Measurements from ENCODE around the gene ZNF318.
"Not testable (repeated sequence)": the region's sequence is repeated elsewhere in the genome, so short reads cannot be mapped to it uniquely, and the experiment has no call there.

Gene ZNF318

DNA sequence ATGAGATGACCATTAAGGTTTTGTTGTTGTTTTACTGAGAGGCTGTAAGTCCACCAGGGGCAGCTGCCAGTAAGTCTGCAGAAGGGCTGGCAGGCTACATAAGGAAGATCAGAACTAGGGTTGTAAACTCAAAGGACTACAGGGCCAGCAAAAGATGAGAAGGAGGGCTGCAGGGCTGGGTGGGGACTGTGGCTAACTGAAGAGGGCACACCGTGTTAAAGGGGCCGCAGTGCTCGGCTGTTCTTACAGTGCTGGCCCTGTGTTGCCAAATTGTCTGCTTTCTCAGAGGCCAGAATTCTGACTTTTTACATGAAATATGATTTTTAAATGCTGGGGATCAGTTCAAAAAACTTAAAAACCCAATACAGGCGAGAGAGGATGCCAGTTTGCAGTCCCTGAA, 25.5 kb upstream of the ZNF318 start:
- H3K4me3 ChIP-seq (ENCODE audit: low read depth, low read length): no peak overlapping the region

GRCh38 chr6:43393602-43394001, 24.2 kb upstream of the ZNF318 start:
- no peak for TF ChIP-seq CTCF (IDR thresholded peaks at IDR 0.05; ENCODE audit: control insufficient read depth, extremely low read depth, insufficient read depth)
- no peak overlapping the region for H3K4me3 ChIP-seq (ENCODE audit: low read depth, low read length)
- no peak for DNase-seq (ENCODE audit: low read depth)

More for the DNA sequence above, 25.5 kb upstream of the ZNF318 start:
- TF ChIP-seq CTCF (IDR thresholded peaks at IDR 0.05; ENCODE audit: control insufficient read depth, extremely low read depth, insufficient read depth): no peak
- no peak for DNase-seq (ENCODE audit: low read depth)

GRCh38 chr6:43393133-43393532, 23.7 kb upstream of the ZNF318 start:
- not testable (repeated sequence) for DNase-seq (ENCODE audit: low read depth); H3K4me3 ChIP-seq (ENCODE audit: low read depth, low read length)

DNA sequence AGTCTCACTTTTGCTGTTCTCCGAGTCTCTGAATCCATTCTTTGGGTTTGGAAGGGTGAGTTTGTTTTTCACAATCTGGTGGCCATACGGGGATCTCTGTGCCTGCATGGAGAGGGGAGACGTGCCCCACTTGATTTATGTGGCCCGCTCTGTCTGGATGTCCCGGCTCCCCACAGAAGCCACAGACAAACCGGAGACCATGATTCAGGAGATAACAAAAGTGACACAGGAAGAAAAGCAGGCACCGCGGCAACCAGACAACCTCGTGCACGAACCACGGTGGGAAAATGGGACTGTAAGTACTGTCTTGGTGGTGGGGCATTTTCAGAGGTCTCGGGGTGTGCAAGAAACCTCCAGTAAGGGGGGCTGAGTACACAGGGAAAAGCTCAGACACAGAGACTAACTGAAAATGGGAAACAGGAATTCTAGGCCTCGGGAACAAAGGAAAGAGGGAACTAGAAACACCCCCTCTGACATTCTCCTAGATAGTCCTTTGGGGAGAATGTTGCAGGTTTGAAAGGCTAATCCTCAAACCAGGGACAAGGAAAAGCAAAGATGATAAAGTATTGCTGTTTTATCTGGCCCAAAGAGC, 22.1 kb upstream of the ZNF318 start:
- no peak for TF ChIP-seq CTCF (IDR thresholded peaks at IDR 0.05; ENCODE audit: control insufficient read depth, extremely low read depth, insufficient read depth)
- no peak for DNase-seq (ENCODE audit: low read depth)
- no peak overlapping the region for H3K4me3 ChIP-seq (ENCODE audit: low read depth, low read length)

DNA sequence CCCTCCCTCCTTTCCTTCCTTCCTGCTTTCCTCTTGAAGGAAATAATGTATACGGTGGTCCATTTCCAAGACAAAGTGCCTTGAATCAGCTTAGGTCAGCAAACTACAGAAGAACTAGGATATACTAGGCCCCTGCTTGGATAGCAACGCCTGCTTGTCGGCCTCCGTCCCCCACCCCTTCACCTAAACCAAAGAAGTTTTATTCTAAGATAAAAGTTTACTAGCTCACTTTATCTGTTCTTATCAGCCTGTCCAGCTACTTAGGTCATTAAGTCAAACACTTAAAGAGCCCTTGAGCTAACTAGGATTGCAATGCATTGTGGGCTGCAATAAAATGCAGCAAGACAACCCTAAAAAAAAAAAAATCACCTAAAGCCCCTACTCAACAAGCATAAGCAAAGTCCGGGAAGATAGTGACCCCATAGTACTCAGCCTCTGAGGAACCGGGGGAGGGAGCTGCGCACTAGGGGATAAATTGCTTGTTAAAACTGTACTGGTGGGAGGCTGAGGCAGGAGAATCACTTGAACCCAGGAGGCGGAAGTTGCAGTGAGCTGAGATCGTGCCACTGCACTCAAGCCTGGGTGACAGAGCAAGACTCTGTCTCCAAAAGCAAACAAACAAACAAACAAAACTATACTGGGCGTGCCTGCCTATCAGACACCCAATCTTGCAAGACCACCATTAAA, 21.4 kb upstream of the ZNF318 start:
- not testable (repeated sequence) for H3K4me3 ChIP-seq (ENCODE audit: low read depth, low read length); DNase-seq (ENCODE audit: low read depth)

DNA sequence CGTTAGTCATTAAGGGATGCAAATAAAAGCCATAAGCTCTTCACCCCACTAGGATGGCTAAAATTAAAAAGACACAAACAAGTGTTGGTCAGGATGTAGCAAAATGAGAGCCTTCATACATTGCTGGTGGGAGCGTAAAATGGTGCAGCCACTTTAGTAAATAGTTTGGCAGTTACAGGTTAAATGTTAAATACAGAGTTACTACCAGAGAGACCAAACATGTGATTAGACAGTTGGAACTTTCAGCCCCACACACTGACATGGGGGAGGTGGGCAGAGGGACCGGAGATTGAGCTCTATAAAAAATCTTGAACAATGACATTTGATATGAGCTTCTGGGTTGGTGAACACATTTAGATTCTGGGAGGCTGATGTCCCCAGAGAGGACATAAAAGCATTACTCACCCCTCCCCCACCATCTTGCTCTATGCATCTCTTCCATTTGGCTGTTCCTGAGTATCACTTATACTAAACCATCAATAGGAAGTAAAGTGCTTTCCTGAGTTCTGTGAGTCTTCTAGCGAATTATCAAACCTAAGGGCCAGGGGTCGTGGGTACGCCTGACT, 20.4 kb upstream of the ZNF318 start:
- H3K4me3 ChIP-seq (ENCODE audit: low read depth, low read length): no peak overlapping the region
- TF ChIP-seq CTCF (IDR thresholded peaks at IDR 0.05; ENCODE audit: control insufficient read depth, extremely low read depth, insufficient read depth): no peak
- no peak for DNase-seq (ENCODE audit: low read depth)

GRCh38 chr6:43386492-43386891, 17.0 kb upstream of the ZNF318 start:
- peak; percentile 31; the same call in 1 of the 2 replicates for TF ChIP-seq CTCF (IDR thresholded peaks at IDR 0.05; ENCODE audit: control insufficient read depth, extremely low read depth, insufficient read depth)
- no peak overlapping the region for H3K4me3 ChIP-seq (ENCODE audit: low read depth, low read length)
- DNase-seq (ENCODE audit: low read depth): no peak
